RCC 7860 (cell line): ENCODE measurements around the gene RALY.
A peak's percentile ranks its signal among the peaks of the same experiment; 100 is the strongest.

Experiments
- DNase-seq: peaks from one replicate; pipeline ENCODE4 v3.0.0-alpha.2; 2015; ENCODE audit warnings: low spot score
- FAIRE-seq: peaks from 2 replicates; lab custom pipeline; 2012; peaks lifted over from hg19 to GRCh38; lab: Jason Lieb, UNC

RALY gene

DNA sequence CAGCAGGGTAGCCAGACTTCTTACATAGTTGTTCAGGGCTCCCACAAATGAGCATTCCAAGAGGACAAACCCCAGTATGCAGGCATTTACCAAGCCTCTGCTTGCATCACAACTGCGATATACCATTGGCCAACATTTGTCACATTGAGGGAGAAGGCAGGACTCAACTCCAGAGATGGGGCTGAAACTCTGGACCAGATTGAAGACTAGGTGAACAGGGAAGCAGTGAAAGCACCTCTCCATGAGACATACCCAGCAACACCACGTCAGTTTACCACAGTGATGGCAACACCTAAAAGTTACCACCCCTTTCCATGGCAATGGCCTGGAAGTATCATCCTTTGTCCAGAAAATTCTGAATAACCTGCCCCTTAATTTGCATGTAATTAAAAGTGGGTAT, 7.9 kb upstream of the RALY start:
- DNase-seq (no peak), FAIRE-seq (no peak)

DNA sequence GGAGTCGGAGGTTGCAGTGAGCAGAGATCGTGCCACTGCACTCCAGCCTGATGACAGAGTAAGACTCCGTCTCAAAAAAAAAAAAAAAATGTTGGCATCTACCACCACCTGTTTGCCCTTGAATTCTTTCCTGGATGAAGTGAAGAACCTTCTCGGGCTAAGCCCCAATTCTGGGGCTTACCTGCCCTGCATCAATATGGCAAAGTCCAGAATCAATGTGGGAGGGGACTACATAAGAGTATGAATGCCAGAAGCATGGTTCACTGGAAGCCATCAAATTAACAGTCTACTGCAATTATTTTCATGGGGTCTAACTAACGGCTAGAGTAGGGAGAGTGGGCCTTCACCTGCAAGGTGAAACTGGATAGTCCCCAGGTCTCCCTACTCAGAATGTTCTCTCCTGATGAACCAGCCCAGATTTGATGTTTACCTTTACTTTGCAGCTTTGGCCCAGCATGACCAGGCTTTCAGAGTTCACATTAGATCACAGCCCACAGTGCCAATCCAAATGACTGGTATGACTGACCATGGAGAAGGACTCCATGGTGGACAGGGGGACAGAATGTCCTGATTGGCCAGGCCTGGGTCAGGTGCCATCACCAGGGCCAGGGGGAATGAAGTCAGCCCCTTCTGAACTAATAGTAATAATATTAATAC, 7.0 kb upstream of the RALY start:
- no peak for DNase-seq
- no peak for FAIRE-seq

DNA sequence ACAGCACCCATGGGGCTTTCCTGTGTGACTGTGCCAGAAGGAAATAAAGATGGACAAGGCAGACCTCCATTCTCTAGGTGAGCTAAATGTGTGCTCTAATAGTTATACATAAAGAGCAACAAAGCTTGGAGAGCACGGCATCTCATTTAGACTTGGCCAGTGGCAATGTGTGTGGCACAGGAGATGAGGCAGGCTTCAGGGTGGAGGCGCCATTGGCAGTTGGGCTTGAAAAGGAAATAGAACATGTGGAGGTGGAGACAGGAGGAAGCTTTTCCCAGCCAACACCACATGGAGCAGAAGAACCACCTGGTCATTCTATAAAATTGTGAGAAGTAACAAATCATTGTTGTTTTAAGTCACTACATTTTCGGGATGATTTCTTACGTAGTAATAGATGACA, 3.6 kb upstream of the RALY start:
- no peak for FAIRE-seq

DNA sequence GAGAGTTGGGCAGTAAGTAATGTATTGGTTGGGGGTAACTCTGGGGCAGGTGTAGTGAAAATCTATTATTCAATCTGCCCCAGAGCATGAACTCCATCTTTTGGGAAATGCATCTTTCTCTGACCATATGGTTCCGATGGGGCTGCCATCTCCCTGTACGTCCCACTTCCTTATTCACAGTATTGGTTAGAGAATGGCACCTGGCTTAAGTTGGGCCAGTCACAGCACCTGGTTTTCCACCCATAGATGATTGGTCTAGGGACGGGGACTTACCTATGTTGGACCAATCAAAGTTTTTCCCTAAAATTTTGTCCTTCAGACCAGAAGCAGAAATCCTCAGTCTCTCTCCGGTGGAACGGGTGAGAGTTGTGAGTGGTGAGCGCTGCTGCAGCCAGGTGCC, 2.2 kb upstream of the RALY start:
- DNase-seq (no peak), FAIRE-seq (no peak)

More for the DNA sequence above, 3.6 kb upstream of the RALY start:
- no peak for DNase-seq

DNA sequence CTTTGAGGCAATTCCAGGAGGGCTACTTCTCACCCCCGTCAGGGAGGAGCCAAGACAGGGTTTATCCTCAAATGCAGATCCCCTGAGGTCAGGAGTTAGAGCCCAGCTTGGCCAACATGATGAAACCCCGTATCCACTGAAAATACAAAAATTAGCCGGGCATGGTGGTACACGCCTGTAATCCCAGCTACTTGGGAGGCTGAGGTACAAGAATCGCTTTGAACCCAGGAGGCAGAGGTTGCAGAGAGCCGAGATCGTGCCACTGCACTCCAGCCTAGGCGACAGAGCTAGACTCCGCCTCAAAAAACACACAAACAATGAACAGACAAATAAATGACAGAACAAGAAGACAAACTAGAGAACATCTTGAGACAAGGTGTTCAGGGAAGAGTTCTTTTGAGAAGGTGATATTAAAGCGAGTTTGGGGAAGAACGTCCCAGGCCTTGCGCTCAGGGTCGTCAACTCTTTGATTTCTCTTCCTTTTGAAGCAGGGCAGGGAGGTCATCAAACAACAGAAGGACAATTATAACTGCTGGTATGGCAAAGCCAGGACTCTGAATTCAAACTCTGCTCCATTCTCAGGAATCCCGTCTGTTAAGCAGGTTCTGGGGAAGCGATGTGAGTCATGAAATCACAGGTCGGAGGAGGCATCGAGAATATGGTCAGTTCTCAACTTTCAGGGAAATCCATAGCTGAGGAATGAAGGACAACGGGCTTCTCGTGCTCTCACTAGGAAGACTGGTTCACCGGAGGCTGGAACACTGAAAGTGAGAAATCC, 1.4 kb upstream of the RALY start:
- DNase-seq (peak; percentile 23), FAIRE-seq (no peak)

DNA sequence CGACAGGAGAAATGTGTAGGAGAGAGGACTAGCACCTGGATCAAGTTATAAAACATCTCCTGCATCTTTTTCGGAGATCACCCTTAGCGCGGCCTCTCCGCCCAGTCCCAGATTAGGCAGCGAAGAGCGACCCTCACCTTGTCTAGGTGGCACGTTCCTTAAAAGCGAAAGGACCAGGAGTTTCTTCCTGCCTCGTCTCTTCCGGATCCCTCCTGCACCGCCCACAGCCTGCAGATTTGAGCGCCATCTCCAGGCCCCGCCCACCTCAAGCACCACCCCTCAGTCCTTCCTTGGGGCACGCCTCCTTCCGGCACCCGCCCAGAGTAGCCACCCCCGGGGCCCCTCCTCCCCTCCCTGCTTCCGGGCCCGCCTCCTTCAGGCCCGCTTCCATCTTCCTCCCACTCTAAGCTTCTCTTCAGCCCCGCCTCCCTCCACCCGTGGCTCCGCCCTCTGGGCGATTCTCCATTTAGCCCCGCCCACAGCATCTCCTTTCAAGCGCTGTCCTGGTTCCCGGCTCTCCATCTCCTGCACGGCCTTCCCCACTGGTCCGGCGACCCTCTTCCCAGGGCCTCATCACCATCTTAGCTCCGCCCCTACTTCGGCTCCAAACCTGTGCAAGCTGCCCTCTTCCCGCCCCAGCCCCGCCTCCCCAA, 662 bp upstream of the RALY start:
- peak; percentile 97 for DNase-seq
- peak; percentile 89 for FAIRE-seq

DNA sequence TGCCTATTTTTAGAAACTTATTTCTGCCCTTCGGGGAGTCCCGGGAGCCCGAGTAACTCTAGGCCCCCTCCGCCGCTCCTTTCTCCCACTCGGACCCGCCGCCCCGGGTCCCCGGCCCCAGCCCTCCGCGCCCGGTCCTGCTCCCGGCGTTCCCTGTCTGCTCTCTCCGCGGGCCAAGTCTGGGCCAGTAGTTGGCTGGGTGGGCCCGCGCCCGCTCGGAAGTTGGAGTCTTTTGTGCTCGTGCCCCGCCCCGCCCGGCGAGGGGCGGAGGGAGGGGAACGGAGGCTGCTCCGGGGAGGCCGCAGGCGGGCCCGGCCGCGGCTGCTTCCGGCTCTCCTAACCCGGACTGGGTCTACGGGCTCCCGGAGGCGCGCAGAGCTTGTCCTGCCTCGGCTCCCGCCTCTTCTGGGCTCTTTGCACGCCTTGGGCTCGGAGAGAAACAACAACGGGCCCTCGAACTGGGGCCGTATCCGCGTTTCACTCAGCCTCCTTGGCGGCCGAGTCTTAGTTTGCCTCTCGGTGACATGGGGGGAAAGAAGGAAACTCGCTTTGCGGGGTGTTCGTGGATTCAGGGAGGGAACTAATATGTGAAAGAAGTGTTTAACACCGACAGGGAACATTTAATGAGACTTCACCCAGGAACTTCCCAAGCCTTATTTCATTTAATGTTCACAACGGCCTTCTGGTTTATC, 657 bp downstream of the RALY start:
- peak; percentile 62 for DNase-seq
- no peak for FAIRE-seq

DNA sequence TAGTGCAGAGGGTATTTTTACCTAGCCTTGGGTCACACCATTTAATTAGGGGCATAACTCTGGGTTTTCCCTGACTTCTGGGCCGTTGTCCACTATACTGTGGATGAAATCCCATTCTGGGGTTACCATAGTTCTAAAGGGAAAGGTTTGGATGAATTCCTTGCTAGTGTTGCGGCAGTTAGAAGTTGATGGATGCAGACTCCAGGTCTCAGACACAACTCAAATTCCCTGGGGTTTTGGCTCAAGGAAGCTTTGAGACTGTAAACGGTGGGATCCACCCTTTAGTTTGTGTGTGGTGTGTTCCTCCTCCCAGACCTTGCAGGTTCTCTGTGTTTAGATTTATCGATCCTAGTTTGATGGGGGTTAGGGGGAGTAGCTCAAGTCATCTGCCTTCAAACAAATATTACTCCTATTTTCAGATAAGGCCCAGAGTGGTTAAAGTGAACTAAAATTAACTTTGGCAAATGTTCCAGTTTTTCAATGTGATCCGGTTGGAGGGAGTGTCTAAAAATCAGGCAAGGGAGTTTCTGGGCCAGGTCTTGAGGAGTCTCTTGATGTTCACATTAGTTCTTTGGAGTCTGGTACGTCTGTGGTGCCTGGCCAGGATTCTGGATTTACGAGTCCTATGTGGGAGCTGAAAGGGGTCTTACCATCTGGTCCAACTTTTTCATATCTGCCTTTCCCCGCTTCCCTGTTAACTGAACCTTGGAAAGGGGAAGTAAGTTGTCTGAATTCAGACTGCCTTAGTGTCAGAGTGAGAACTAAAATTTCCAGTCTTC, 1.5 kb downstream of the RALY start:
- FAIRE-seq = no peak
- DNase-seq = no peak

DNA sequence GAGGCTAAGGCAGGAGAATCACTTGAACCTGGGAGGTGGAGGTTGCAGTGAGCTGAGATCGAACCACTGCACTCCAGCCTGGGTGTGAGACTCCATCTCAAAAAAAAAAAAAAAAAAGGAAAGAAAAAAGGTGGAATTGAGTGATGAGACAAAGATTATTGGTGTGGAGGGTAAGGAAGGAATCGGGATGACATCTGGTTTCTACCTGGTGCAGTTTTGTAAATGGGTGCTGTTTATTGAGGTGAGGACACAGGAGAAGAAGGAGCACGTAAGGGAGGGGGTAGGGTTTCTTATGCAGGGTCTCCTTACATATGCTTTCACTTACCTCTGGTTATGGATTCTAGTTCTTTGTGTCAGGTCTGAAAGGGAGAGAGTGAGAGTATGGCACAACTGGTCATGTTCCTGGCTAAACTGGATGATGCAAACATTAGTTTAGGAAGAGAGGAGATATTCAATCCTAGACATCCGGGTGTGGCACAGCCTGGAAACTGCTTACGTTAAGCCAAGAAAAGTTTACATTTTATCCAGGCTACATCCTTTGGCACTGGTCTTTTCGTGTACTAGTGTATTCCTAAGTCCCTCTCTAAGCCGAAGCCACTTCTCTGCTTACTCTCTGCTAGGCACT, 5.4 kb downstream of the RALY start:
- no peak for DNase-seq
- FAIRE-seq = no peak

DNA sequence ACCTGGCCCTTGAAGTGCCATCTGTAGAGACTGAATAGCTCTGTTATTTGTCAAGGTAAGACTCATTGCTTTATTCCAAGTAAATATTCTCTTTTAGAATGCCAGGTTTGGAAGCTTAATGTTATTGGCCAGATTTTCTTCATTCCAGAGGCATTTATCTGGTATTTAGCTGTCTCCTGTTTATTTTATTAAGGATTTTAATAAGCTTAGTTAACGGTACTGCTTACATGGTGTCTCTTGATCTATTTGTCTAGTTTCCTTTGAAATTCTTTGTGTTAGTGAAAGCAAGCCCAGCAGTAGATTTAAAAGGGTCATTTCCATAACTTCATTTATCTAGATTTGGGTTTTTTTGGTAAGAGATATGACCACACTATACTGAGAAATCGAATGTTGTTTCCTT, 7.7 kb downstream of the RALY start:
- no peak for FAIRE-seq
- DNase-seq = no peak

DNA sequence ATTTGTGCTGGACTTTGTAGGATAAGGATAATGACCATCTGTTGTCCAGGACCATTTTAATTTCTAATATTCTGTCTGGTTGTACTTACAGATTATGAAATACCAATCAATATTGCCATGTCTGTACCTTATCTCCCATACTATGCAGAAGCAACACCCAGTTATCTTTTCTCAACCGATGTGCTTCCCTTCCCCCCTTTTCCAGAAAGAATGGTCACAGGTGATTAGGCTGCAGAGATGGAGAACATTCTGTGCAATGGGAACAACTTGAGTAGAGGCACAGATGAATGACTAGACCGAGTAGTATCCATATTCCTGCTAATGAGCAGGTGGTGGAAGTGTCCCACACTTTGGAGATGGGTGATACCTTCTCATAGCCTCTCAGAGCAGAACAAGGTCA, 10.5 kb downstream of the RALY start:
- FAIRE-seq = no peak
- DNase-seq = no peak

DNA sequence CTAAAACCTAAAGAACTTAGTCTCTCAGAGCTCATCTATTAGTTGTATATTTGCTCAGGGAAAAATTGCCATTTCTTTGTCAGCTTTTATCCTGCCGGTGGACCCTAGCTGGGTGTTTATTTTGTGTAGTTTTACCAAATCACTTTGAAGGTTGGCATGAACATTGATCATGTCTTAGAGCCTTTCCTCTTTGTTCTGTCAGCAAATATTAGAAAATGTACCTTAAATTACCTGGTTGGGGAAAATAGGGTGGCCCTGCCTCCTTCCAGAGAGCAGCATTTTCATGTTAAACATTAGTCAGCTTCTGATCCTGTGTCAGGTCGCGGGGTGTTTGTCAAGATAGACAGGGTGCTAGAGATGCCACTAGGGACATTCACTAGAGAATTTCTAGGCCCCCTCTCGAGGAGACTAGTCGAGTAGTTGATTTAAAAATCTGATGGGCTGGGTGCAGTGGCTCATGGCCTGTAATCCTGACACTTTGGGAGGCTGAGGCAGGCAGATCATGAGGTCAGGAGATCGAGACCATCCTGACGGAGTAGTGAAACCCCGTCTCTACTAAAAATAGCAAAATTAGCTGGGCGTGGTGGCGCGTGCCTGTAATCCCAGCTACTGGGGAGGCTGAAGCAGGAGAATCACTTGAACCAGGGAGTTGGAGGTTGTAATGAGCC, 11.2 kb downstream of the RALY start:
- FAIRE-seq = no peak

DNA sequence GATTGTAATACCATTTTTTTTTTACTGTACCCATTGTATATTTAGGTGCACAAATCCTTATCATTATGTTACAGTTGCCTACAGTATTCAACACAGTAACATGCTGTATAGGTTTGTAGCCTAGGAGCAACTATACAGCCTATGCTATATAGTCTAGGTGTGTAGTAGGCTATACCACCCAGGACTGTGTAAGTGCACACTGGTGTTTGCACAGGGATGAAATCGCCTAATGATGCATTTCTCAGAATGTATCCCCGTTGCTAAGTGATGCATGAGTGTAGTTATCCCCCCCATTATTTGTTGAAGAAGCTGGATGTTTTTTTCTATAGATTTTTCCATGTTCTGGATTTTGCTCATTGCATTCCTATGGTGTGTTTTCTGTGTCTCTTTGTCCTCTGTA, 12.9 kb downstream of the RALY start:
- FAIRE-seq (no peak), DNase-seq (no peak)

More for the DNA sequence above, 11.2 kb downstream of the RALY start:
- no peak for DNase-seq

DNA sequence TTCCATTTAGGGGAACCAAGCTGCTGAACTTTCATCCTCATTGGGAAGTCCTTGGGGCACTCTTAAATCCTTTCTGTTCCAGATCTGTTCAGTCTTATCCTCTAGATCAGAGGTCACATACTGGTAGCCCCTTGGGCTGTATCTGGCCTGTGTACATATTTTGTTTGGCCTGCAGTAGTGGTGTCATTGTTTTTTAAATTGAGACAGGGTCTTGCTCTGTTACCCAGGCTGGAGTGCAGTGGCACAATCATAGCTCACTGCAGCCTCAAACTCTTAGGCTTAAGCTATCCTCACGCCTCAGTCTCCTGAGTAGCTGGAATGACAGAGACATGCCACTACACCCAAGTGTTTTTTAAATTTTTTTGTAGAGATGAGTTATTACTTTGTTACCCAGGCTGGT, 14.8 kb downstream of the RALY start:
- no peak for FAIRE-seq
- no peak for DNase-seq

DNA sequence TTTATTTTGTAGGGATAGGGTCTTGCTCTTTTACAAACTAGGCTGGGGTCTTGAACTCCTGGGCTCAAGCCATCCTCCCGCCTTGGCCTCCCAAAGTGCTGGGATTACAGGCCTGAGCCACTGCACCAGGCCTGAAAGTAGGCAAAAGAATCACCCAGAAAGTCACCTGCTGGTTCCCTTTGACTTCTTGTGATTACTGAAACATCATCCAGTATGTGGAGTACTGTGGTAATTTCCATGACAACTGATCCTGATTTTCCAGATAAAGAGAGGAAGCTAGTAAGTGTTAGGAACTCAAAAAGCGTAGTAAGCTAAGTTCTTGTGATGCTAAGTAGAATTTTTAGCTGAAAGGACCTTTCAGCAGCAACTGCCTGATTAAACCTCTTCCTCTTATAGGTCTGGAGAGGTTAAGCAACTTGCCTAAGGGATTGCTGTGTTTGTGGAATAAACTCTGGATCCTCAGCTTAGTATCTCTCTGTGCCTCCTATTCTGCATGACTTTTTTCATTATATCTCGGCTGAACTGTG, 16.8 kb downstream of the RALY start:
- no peak for DNase-seq
- FAIRE-seq = no peak

DNA sequence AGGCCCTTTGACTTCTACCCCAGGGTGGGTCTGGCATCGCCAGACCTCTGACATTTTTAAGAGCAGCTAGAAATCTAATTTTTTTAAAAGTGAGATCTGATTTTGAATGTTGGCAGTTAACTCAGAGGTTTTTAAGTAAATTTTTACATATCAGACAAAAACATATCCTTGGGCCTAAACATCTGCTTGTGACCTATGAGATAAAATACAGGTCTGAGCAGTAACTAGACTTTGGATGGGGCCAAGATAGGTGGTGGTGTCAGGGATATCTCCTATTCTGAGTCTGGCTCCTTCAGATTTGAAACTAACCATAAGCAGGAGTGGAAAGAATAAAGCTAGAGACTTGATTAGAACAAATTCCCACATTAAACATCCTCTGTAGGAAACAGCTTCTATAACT, 17.6 kb downstream of the RALY start:
- DNase-seq (no peak), FAIRE-seq (no peak)

DNA sequence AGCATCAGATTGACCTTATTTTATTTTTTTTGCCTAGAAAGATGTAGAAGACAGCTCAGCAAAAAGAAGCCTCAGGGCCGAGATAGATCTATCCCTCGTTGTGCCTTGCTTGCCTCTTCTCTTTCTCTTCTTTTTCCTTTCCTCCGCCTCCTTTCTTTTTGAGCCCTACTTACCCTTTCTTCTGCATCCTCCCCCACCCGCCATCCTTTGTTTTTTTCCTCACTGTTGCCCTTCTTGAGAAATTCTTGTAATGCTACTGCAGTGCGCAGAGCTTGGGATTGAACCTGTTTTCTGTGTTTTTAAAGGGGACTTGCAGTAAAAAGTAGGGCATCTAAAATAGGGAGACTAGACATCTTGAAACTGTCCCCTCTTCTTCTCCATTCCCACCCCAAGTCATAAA, 18.6 kb downstream of the RALY start:
- FAIRE-seq = no peak

DNA sequence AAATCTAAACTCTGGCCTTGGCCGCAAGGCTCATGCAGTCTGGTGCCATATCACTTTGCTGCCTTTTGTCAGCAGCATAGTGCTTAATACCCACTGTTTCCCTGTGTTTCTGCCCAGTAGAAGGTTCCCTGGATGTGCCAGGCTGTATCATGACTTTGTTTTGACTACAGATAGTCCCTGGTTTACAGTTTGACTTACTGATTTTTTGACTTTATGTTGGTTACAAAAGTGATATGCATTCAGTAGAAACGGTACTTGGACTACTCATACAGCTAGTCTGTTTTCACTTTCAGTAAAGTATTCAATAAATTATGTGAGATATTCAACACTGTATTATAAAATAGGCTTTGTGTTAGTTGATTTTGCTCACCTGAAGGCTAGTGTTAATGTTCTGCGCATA, 19.0 kb downstream of the RALY start:
- DNase-seq = no peak
- FAIRE-seq = no peak

More for the DNA sequence above, 18.6 kb downstream of the RALY start:
- no peak for DNase-seq

DNA sequence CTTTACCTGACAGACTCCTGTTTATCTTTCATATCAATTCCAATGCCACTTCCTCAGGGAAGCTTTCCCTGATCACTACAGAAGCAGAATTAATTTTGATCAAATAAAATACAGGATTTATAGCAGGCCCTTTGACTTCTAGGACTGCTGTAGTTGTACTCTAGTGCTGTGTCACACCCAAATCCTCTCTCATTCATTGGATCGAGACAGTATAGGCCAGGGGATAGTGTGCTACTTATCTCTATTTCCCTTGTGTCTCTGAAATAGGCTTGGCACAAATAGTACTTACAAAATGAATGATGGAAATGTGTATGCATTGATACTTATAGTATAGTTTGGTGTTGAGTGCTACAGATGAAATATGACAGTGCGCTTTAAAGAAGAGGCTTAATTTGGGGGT, 19.8 kb downstream of the RALY start:
- DNase-seq (no peak), FAIRE-seq (no peak)

DNA sequence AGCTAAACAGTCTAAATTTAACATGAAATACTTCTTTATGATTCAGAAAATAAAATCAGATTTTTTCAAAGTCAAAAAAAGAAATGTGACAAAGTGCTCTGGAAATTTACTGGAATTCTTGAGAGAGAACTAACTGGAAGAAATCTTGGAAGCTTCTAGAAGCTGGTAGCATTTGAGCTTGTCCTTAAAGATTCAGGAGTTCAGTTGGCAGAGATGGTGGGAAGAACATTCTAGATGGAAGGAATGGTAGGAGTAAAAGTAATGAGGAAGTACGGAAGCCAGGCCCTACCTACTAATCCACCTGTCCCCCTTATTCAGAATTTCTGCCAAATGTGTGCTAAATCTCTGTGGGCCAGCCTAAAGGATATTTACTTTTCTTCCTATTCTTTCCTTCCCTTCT, 21.2 kb downstream of the RALY start:
- DNase-seq (no peak), FAIRE-seq (no peak)
